Astrocyte of the spinal cord (primary cell): ENCODE measurements around the gene TBX4.

Experiments
- DNase-seq: peaks from one replicate; pipeline ENCODE4 v3.0.0; 2011; ENCODE audit warnings: low read depth, low spot score
- H3K4me3 ChIP-seq: 2 replicates; pipeline ENCODE4 v1.5.1; 2011; ENCODE audit warnings: low read depth, mild to moderate bottlenecking, low read length, moderate library complexity
- CTCF ChIP-seq: IDR thresholded peaks from 2 replicates; pipeline ENCODE4 v1.5.1; 2012; ENCODE audit warnings: low read depth, mild to moderate bottlenecking, low read length, inconsistent platforms
- in situ Hi-C: cut with HindIII; loops from 2 replicates; pipeline ENCODE4 v1.10.0; 2017; ENCODE audit warnings: low sequenced_read_pairs

Gene TBX4

GRCh38 chr17:61463316-61464129 lies 11.3 kb downstream of the TBX4 start:
- DNase-seq, result no peak
- no peak overlapping the region for H3K4me3 ChIP-seq
- TF ChIP-seq CTCF, result no peak
- in situ Hi-C loops, result no loop called here

GRCh38 chr17:61464130-61464842 lies 12.1 kb downstream of the TBX4 start:
- in situ Hi-C loops, result no loop called here
- no peak for TF ChIP-seq CTCF
- no peak overlapping the region for H3K4me3 ChIP-seq
- DNase-seq, result no peak

DNA sequence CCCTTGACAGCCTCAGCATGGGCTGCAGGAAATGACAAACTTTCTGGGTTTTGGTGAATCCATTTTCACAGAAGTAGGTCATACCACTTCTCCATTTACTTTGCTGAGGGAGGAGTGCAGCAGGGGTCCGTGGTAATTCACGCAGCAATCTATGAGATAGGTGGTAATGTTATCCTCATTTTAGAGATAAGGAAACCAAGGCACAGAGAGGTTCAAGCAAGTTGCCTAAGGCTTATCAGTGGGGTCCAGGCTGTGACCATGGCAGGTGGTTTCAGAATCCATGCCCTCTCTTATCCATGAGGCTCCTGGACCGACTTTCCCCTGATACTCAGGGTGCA lies 12.6 kb downstream of the TBX4 start:
- in situ Hi-C loops, result no loop called here
- TF ChIP-seq CTCF, result no peak
- no peak for DNase-seq
- no peak overlapping the region for H3K4me3 ChIP-seq

GRCh38 chr17:61465550-61466237 lies 13.5 kb downstream of the TBX4 start:
- no peak for DNase-seq
- in situ Hi-C loops, result no loop called here
- TF ChIP-seq CTCF, result no peak
- H3K4me3 ChIP-seq, result no peak overlapping the region

GRCh38 chr17:61466246-61466645 lies 14.0 kb downstream of the TBX4 start:
- in situ Hi-C loops, result no loop called here
- no peak for TF ChIP-seq CTCF
- no peak overlapping the region for H3K4me3 ChIP-seq

DNA sequence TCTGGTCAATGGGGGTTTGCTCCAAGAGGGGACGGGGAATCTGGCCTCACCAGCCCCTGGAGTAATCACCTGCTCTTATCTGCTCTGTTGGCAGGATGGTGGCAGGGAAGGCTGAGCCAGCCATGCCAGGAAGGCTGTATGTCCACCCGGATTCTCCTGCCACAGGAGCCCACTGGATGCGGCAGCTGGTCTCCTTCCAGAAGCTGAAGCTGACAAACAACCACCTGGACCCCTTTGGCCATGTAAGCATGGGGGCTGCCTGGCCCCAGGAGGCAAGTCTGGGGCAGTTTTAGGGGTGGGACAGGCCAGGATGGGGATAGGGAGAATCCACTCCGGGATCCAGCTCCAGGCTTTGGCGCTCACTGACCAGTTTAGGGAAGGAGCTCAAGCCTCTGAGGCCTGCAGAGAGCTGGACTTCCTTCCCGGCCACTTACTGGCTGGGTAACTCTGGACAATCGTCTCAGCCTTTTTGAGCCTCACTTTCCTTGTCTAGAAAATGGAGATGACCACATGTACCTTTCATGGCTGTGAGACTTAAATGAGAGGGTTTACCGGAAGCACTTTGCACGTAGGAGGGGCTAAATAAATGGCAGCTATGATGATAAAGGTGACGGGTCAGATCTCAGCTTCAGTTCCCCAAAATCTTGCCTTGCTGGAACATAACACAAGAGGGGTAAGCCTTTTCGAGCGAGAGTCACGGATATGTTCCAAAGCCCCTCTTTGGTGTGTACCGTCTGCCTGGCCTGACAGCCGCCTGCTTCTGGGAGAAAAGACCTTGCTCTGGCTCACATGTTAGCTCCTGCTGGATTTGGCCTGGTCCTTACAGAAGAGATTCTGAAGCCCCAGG lies 15.4 kb downstream of the TBX4 start:
- in situ Hi-C loops, result no loop called here
- TF ChIP-seq CTCF, result no peak
- DNase-seq, result peak; percentile 37
- H3K4me3 ChIP-seq, result no peak overlapping the region

More at GRCh38 chr17:61466246-61466645, 14.0 kb downstream of the TBX4 start:
- DNase-seq, result no peak
